Measurements from ENCODE around the gene PPM1F.
"Not testable (repeated sequence)": the region's sequence is repeated elsewhere in the genome, so short reads cannot be mapped to it uniquely, and the experiment has no call there.

PPM1F gene

GRCh38 chr22:21889251-21889990 is 63.2 kb downstream of the PPM1F start:
- DNase-seq (ENCODE audit: low read depth) = no peak

GRCh38 chr22:21887841-21888240 is 64.8 kb downstream of the PPM1F start:
- no peak for DNase-seq (ENCODE audit: low read depth)

DNA sequence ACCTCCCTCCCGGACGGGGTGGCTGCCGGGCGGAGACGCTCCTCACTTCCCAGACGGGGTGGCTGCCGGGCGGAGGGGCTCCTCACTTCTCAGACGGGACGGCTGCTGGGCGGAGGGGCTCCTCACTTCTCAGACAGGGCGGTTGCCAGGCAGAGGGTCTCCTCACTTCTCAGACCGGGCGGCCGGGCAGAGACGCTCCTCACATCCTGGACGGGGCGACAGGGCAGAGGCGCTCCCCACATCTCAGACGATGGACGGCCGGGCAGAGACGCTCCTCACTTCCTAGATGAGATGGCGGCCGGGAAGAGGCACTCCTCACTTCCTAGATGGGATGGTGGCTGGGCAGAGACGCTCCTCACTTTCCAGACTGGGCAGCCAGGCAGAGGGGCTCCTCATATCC is 68.7 kb downstream of the PPM1F start:
- not testable (repeated sequence) for DNase-seq (ENCODE audit: low read depth)

- DNase-seq (ENCODE audit: low read depth) = not testable (repeated sequence)
These were observed 69.8 kb downstream of the PPM1F start for GRCh38 chr22:21882754-21883333.

DNA sequence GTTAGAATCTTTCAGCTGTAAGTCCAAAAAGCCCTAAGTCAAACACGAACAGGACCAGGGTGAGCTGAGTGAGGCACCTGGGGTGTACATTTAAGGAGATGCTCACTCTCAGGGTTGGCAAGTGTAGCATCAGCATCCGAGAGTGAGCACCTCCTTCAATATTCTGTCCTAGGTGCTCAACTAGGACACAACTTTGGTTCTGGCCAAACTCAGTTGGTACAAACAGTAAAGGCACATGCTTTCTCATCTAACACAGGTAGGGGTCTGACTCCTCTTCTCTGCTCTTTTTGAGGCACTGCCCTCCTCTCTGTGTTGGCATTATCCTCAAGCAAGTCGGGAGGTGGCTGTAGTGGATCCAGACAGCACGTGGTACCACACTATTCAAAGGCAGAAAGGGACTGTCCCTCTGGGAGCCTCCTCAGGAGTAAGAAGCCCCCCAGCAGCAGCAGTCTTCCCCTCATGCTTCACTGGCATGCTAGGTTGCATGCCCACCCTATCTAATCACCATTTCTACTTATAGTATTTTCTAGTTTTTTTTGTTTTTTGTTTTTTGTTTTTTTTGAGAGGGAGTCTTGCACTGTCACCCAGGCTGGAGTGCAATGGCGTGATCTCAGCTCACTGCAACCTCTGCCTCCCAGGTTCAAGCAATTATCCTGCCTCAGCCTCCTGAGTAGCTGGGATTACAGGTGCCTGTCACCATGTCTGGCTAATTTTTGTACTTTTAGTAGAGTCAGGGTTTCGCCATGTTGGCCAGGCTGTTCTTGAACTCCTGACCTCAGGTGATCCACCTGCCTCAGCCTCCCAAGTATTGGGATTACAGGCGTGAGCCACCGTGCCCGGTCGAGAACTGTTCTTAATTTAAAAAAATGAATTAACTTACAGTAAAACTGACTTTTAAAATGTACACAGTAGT is 70.6 kb downstream of the PPM1F start:
- DNase-seq (ENCODE audit: low read depth) = no peak

- DNase-seq (ENCODE audit: low read depth) = no peak
These were observed 76.0 kb downstream of the PPM1F start for GRCh38 chr22:21876486-21877176.

- DNase-seq (ENCODE audit: low read depth) = not testable (repeated sequence)
These were observed 77.7 kb downstream of the PPM1F start for GRCh38 chr22:21874953-21875352.

DNA sequence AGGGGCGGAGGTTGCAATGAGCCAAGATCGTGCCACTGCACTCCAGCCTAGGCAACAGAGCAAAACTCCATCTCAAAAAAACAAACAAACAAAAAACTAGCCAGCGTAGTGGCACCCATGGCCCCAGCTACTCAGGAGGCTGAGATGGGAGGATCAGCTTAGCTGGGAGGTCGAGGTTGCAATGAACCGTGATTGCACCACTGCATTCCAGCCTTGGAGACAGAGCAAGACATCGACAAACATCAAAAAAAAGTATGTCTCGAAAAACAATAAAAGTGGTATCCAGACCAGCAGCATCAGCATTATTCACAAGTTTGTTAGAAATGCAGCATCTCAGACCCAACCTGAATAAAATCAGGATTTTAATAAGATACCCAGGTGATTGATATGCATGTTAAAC is 79.0 kb downstream of the PPM1F start:
- no peak for DNase-seq (ENCODE audit: low read depth)

- not testable (repeated sequence) for DNase-seq (ENCODE audit: low read depth)
These were observed 79.9 kb downstream of the PPM1F start for GRCh38 chr22:21872741-21873140.

All from activated T-helper 1 cell treated with Interleukin-2 at 50 U/mL for 16 hours (primary cell).